ENCODE data around the gene FNTB. TPM values are rescaled to one million over a fixed set of nuclear protein-coding genes. Genes with fewer than 3 reads are reported as not detected.
A peak's percentile ranks its signal among the peaks of the same experiment; 100 is the strongest.

The FNTB gene
- total and polyA plus RNA-seq, 2 donors (not counting 1 experiment from before 2014, with no cell fraction given): 6.6 to 10.2 TPM

- ChIA-PET POLR2A (no interaction called here), CTCF (no interaction called here)
- no peaks in the 10 kb centered on the region for H4K20me1 ChIP-seq (ENCODE audit: control insufficient read depth, insufficient read depth, low read length, poor library complexity, severe bottlenecking)
- no peak overlapping the region for H3K4me3 ChIP-seq (ENCODE audit: control extremely low read depth in 1 of 5, extremely low read depth in 1 of 5, insufficient read depth in 1 of 5, low read depth in 2 of 5, low read length in 4 of 5)
- H3K27me3 ChIP-seq (replicated peaks in 1 of 4; ENCODE audit: control extremely low read depth in 1 of 4, control insufficient read depth in 3 of 4, insufficient read depth in 4 of 4, low read length in 3 of 4): no peaks in the 10 kb centered on the region
- Mint-ChIP-seq H3K9me3 (ENCODE audit: insufficient read depth) (no peaks in the 10 kb centered on the region), H3K4me3 (no peak overlapping the region), H3K4me1 (peaks cover 24% of the 10 kb centered on the region), H3K27me3 (no peaks in the 10 kb centered on the region), H3K27ac (peak overlapping the region; percentile 73)
- peaks cover 0 to 9% of the 10 kb centered on the region in 2 experiments for H3K36me3 ChIP-seq (replicated peaks in 1 of 2; ENCODE audit: control extremely low read depth in 1 of 2, control insufficient read depth in 1 of 2, extremely low read depth in 1 of 2, insufficient read depth in 2 of 2, low read length in 1 of 2)
- H3K27ac ChIP-seq (ENCODE audit: low read length in 2 of 2): peak overlapping the region in 1 of 2 donors; percentile 44
- no peak for DNase-seq
- no peaks in the 10 kb centered on the region for H3K9me3 ChIP-seq (ENCODE audit: control extremely low read depth in 1 of 3, control insufficient read depth in 2 of 3, insufficient read depth in 1 of 3, low read length in 2 of 3)
- WGBS (ENCODE audit: insufficient coverage): 6% methylated on average over 3 of the region's 6 CpGs
- H3K4me1 ChIP-seq (ENCODE audit: control insufficient read depth in 2 of 2, insufficient read depth in 2 of 2, low read length in 2 of 2): peaks cover 10 to 13% of the 10 kb centered on the region in 2 donors
- no peak overlapping the region for H3K9ac ChIP-seq (ENCODE audit: low read length)
- H3K79me2 ChIP-seq (ENCODE audit: control insufficient read depth, insufficient read depth, low read length): no peaks in the 10 kb centered on the region
- H3K4me2 ChIP-seq (replicated peaks; ENCODE audit: low read depth, low read length, poor library complexity, severe bottlenecking): peak overlapping the region; percentile 19
- intact Hi-C loops (cut with micrococcal nuclease): no loop called here
- ATAC-seq (ENCODE audit: low read depth): no peak
- no peak overlapping the region for H2AFZ ChIP-seq (ENCODE audit: insufficient read depth, low read depth, low read length, poor library complexity, severe bottlenecking)
- TF ChIP-seq EZH2 (IDR thresholded peaks at IDR 0.05; ENCODE audit: borderline replicate concordance, insufficient read depth, low read depth, low read length, poor library complexity, severe bottlenecking) (no peak), CTCF (IDR thresholded peaks at IDR 0.05) (no peak)
These were observed 43.1 kb upstream of the FNTB start for GRCh38 chr14:64943556-64943955.

DNA sequence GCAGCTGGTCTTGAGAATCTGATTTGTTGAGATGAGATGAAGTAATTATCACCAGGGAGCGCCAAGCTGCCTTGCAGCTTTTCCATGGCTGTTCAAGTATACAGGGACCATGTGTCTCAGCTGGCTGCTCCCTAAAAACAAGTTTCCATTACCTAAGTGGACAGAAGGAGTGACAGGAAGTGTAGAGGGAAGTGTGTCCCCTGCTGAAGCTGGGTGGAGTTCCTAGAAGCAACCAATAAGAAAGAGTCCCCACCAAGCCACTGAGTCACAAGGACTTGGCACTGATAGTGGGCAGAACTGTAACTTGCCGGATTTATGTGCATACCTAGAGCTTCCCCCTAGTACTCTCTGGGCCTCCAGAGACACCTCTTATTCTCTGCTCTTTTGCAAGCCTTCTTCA, 42.7 kb upstream of the FNTB start:
- no peak overlapping the region for H3K4me3 Mint-ChIP-seq
- TF ChIP-seq CTCF (IDR thresholded peaks at IDR 0.05) (no peak), EZH2 (IDR thresholded peaks at IDR 0.05; ENCODE audit: borderline replicate concordance, insufficient read depth, low read depth, low read length, poor library complexity, severe bottlenecking) (no peak)
- no peaks in the 10 kb centered on the region for H3K79me2 ChIP-seq (ENCODE audit: control insufficient read depth, insufficient read depth, low read length)
- POLR2A ChIA-PET: no interaction called here
- H3K27ac Mint-ChIP-seq: peak overlapping the region; percentile 50
- no peak for ATAC-seq (ENCODE audit: low read depth)
- CTCF ChIA-PET: no interaction called here
- H3K27me3 Mint-ChIP-seq: no peaks in the 10 kb centered on the region
- H3K27me3 ChIP-seq (replicated peaks in 1 of 4; ENCODE audit: control extremely low read depth in 1 of 4, control insufficient read depth in 3 of 4, insufficient read depth in 4 of 4, low read length in 3 of 4): no peaks in the 10 kb centered on the region
- H3K9me3 Mint-ChIP-seq (ENCODE audit: insufficient read depth): no peaks in the 10 kb centered on the region
- no peak overlapping the region for H3K9ac ChIP-seq (ENCODE audit: low read length)
- peaks cover 0 to 9% of the 10 kb centered on the region in 2 experiments for H3K36me3 ChIP-seq (replicated peaks in 1 of 2; ENCODE audit: control extremely low read depth in 1 of 2, control insufficient read depth in 1 of 2, extremely low read depth in 1 of 2, insufficient read depth in 2 of 2, low read length in 1 of 2)
- H3K4me1 Mint-ChIP-seq: peaks cover 24% of the 10 kb centered on the region
- H3K27ac ChIP-seq (ENCODE audit: low read length in 2 of 2): no peak overlapping the region
- no peak overlapping the region for H3K4me3 ChIP-seq (ENCODE audit: control extremely low read depth in 1 of 5, extremely low read depth in 1 of 5, insufficient read depth in 1 of 5, low read depth in 2 of 5, low read length in 4 of 5)
- DNase-seq: no peak
- intact Hi-C loops (cut with micrococcal nuclease): no loop called here
- WGBS (ENCODE audit: insufficient coverage): 100% methylated on average over 1 of the region's 2 CpGs
- H4K20me1 ChIP-seq (ENCODE audit: control insufficient read depth, insufficient read depth, low read length, poor library complexity, severe bottlenecking): no peaks in the 10 kb centered on the region
- H3K4me2 ChIP-seq (replicated peaks; ENCODE audit: low read depth, low read length, poor library complexity, severe bottlenecking): no peak overlapping the region
- H2AFZ ChIP-seq (ENCODE audit: insufficient read depth, low read depth, low read length, poor library complexity, severe bottlenecking): no peak overlapping the region
- H3K4me1 ChIP-seq (ENCODE audit: control insufficient read depth in 2 of 2, insufficient read depth in 2 of 2, low read length in 2 of 2): peaks cover 10 to 13% of the 10 kb centered on the region in 2 donors
- no peaks in the 10 kb centered on the region for H3K9me3 ChIP-seq (ENCODE audit: control extremely low read depth in 1 of 3, control insufficient read depth in 2 of 3, insufficient read depth in 1 of 3, low read length in 2 of 3)
